ENCODE measurements around the gene XPO5. TPM values are rescaled to one million over a fixed set of nuclear protein-coding genes. Genes with fewer than 3 reads are reported as not detected.

The XPO5 gene
- total and polyA plus RNA-seq, 9 of the 15 experiments (the other 6 are each of a cell fraction or from before 2014, with no cell fraction given), result 36.0 to 170 (median 99.1) TPM

- FAIRE-seq (no peak), DNase-seq (ENCODE audit: extremely low read depth in 1 of 4, low spot score in 3 of 4) (no peak), ATAC-seq (peak; percentile 13; the same call in 1 of the 3 replicates)
- H3K4me2 ChIP-seq (ENCODE audit: insufficient read depth, low read length), result no peak overlapping the region
- TF ChIP-seq GABPA (tag; conservative IDR thresholded peaks at IDR 0.05; ENCODE audit: low read depth) (no peak), ZFP36 (IDR thresholded peaks at IDR 0.05; ENCODE audit: low read depth, low read length, partially characterized antibody) (no peak), JUND (IDR thresholded peaks at IDR 0.05; ENCODE audit: borderline replicate concordance, low read depth, low read length) (peak; percentile 47; the same call in 1 of the 2 replicates), JUND (tag; IDR thresholded peaks at IDR 0.05; ENCODE audit: borderline replicate concordance, low read depth, low read length) (0 out of 3 replicates have a peak, but pooled peaks have one; percentile 17), NCOA4 (IDR thresholded peaks at IDR 0.05; ENCODE audit: partially characterized antibody) (no peak), DIDO1 (tag; IDR thresholded peaks at IDR 0.05; ENCODE audit: low read depth) (no peak), CLOCK (CRISPR knock-in tag; IDR thresholded peaks at IDR 0.05; ENCODE audit: borderline replicate concordance) (no peak), FOSL1 (tag; conservative IDR thresholded peaks at IDR 0.05) (peak; percentile 59), MEF2A (IDR thresholded peaks at IDR 0.05; ENCODE audit: control insufficient read depth, low read depth, low read length) (no peak), NR2C1 (IDR thresholded peaks at IDR 0.05) (no peak), NR2C1 (tag; IDR thresholded peaks at IDR 0.05) (no peak), GATA2 (CRISPR knock-in tag; IDR thresholded peaks at IDR 0.05) (no peak), MLLT1 (IDR thresholded peaks at IDR 0.05) (no peak), CREBBP (IDR thresholded peaks at IDR 0.05; ENCODE audit: low read depth, low read length) (no peak), HOMEZ (CRISPR knock-in tag; IDR thresholded peaks at IDR 0.05) (no peak)
- TF ChIP-seq, protein P1, sequence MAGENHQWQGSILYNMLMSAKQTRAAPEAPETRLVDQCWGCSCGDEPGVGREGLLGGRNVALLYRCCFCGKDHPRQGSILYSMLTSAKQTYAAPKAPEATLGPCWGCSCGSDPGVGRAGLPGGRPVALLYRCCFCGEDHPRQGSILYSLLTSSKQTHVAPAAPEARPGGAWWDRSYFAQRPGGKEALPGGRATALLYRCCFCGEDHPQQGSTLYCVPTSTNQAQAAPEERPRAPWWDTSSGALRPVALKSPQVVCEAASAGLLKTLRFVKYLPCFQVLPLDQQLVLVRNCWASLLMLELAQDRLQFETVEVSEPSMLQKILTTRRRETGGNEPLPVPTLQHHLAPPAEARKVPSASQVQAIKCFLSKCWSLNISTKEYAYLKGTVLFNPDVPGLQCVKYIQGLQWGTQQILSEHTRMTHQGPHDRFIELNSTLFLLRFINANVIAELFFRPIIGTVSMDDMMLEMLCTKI (IDR thresholded peaks at IDR 0.05; ENCODE audit: partially characterized antibody), result no peak
- H3K27me3 ChIP-seq (ENCODE audit: control insufficient read depth in 2 of 2, insufficient read depth in 2 of 2, low read length in 2 of 2), result no peaks in the 10 kb centered on the region
- ChIA-PET CTCF (ENCODE audit: low intra/inter-chr PET ratio) (interaction anchor here (0.6 to 2.2 kb wide), 3 partner anchors 15 to 470 kb away, joined by 3 to 9 read pairs (median 8); no protein-coding TSS in a partner anchor), POLR2A (interaction anchor here (0.7 to 6.5 kb wide), 4 partner anchors 8 to 20 kb away, joined by 3 to 53 read pairs (median 34); partner anchors contain the start of gene GTPBP2)
- no peaks in the 10 kb centered on the region for H3K79me2 ChIP-seq (ENCODE audit: control insufficient read depth, insufficient read depth, low read length)
- no peaks in the 10 kb centered on the region for H3K9me1 ChIP-seq (ENCODE audit: control insufficient read depth, insufficient read depth, low read length)
- peaks cover 75% of the 10 kb centered on the region for H3K36me3 ChIP-seq (ENCODE audit: control insufficient read depth, insufficient read depth, low read length)
- H3K27ac ChIP-seq (ENCODE audit: extremely low read depth, low read depth, low read length), result no peak overlapping the region
- H3K9me3 ChIP-seq (replicated peaks; ENCODE audit: control insufficient read depth, insufficient read depth, low read depth, low read length), result no peaks in the 10 kb centered on the region
- intact Hi-C loops (cut with micrococcal nuclease) (loop anchor here (2.0 kb wide), 2 partner anchors 149 to 469 kb away; no protein-coding TSS in a partner anchor), in situ Hi-C loops (cut with MboI) (no loop called here)
- H3K4me1 ChIP-seq (replicated peaks in 1 of 2; ENCODE audit: control insufficient read depth in 2 of 2, insufficient read depth in 2 of 2, low read length in 2 of 2), result peaks cover 3 to 14% of the 10 kb centered on the region in 2 experiments; a peak in 4 of 5 replicates
- no peaks in the 10 kb centered on the region for H4K20me1 ChIP-seq (replicated peaks; ENCODE audit: control insufficient read depth, insufficient read depth, low read length)
- no peak overlapping the region for H2AFZ ChIP-seq (ENCODE audit: low read depth, low read length)
- WGBS (ENCODE audit: insufficient coverage, low coverage, missing lambda C conversion rate), result 36% methylated on average over 1 of the region's 1 CpG
- H3K4me3 ChIP-seq, result no peak overlapping the region
- BruUV-seq (replicated peaks), result no TSS peak
- no peak overlapping the region for H3K9ac ChIP-seq (ENCODE audit: insufficient read depth in 1 of 2, low read depth in 2 of 2, low read length in 2 of 2)
Observed at GRCh38 chr6:43609402-43609801, 33.6 kb upstream of the XPO5 start.
